DOHH2 (cell line): ENCODE measurements around the gene NUDT3.

Source experiments
- H3F3A ChIP-seq: fragments of 200-600 bp; sonication (generic), shearing (Covaris generic); 2 replicates; pipeline ENCODE4 v1.6.0; 2016; ENCODE audit warnings: antibody characterized with exemption, mild to moderate bottlenecking; ENCODE audit not compliant: control insufficient read depth, insufficient read depth
- H3K27ac ChIP-seq: fragments of 200-600 bp; sonication (generic); 2 replicates; pipeline ENCODE4 v1.5.1; 2014; ENCODE audit warnings: low read depth, mild to moderate bottlenecking, low read length, moderate library complexity
- H3K27me3 ChIP-seq: fragments of 200-600 bp; sonication (generic); 2 replicates; pipeline ENCODE4 v1.6.1; 2014; ENCODE audit warnings: mild to moderate bottlenecking, low read length, mixed read lengths; ENCODE audit not compliant: control insufficient read depth
- H3K36me3 ChIP-seq: fragments of 200-600 bp; sonication (generic); 2 replicates; pipeline ENCODE4 v1.6.1; 2014; ENCODE audit warnings: mild to moderate bottlenecking, low read length, moderate library complexity, mixed read lengths; ENCODE audit not compliant: control insufficient read depth
- H3K4me1 ChIP-seq: fragments of 200-600 bp; sonication (generic); 2 replicates; pipeline ENCODE4 v1.6.1; 2014; ENCODE audit warnings: mild to moderate bottlenecking, low read length, mixed read lengths; ENCODE audit not compliant: control insufficient read depth
- H3K4me2 ChIP-seq: fragments of 200-600 bp; sonication (generic); 2 replicates; pipeline ENCODE4 v1.6.0; 2014; ENCODE audit warnings: mild to moderate bottlenecking, low read length, moderate library complexity
- H3K4me3 ChIP-seq: fragments of 200-600 bp; sonication (generic); 2 replicates; pipeline ENCODE4 v1.5.1; 2014; ENCODE audit warnings: mild to moderate bottlenecking, low read length, mixed read lengths
- H3K79me2 ChIP-seq: fragments of 200-600 bp; sonication (generic); 2 replicates; pipeline ENCODE4 v1.6.1; 2014; ENCODE audit warnings: mild to moderate bottlenecking, low read length, mixed read lengths; ENCODE audit not compliant: control insufficient read depth
- H3K9me2 ChIP-seq: fragments of 200-600 bp; sonication (generic); replicated peaks from 2 replicates; pipeline ENCODE4 v1.6.1; 2014; ENCODE audit warnings: mild to moderate bottlenecking, low read length, mixed read lengths; ENCODE audit not compliant: control insufficient read depth
- H3K9me3 ChIP-seq: fragments of 200-600 bp; sonication (generic); 2 replicates; pipeline ENCODE4 v1.6.1; 2014; ENCODE audit warnings: antibody characterized with exemption, low read length, mixed read lengths; ENCODE audit not compliant: control insufficient read depth, insufficient read depth
- H4K20me1 ChIP-seq: fragments of 200-600 bp; sonication (generic); 2 replicates; pipeline ENCODE4 v1.6.0; 2014; ENCODE audit warnings: low read depth, mild to moderate bottlenecking, antibody characterized with exemption, low read length, moderate library complexity; ENCODE audit not compliant: control insufficient read depth, insufficient read depth
- EZH2phosphoT487 ChIP-seq: fragments of 200-600 bp; sonication (generic); IDR thresholded peaks from 2 replicates; pipeline ENCODE4 v1.6.1; 2017; ENCODE audit warnings: borderline replicate concordance, mild to moderate bottlenecking, antibody characterized with exemption, low read length, moderate library complexity, mixed read lengths
- TF ChIP-seq, protein P1 (sequence below): fragments of 200-600 bp; sonication (generic); IDR thresholded peaks from one replicate; pipeline ENCODE4 v1.5.1; 2014; ENCODE audit warnings: antibody characterized with exemption, mild to moderate bottlenecking, low read depth, low read length; ENCODE audit not compliant: poor library complexity, severe bottlenecking

The NUDT3 gene

DNA sequence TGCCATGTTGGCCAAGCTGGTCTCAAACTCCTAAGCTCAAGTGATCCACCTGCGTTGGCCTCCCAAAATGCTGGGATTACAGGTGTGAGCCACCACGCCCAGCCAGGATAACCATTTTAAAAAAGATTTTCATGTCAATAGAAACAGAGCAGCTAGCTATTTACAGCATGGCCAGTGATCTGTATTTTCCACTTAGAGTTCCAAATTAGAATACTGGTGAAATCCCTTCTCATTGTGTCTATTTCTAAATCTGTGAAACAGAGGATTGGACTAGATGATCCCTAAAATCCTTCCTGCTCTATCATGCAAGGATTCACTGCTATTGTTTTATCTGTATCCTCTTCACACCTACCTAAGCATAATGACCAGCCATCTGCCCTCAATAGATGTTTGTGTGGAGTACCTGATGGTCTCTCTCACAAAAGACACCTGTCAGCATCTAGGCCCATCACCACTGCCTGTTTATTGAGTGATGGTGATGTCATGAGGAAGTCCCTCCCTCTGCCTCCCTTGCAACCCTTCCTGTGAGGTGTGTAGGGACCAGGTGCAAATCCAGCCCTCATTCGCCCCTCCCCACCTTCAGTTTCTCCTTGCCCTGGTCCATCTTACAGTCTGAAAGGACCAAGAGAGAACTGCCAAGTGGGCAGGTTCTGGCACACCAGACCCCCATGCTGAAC lies 117.2 kb downstream of the NUDT3 start:
- Histone ChIP-seq H3K4me1 (peaks cover 16% of the 10 kb centered on the region), H3K4me3 (no peak overlapping the region), H3K9me2 (no peaks in the 10 kb centered on the region), H3K9me3 (no peaks in the 10 kb centered on the region), H3F3A (peaks cover 5% of the 10 kb centered on the region; the same call in 1 of the 2 replicates), H3K79me2 (no peaks in the 10 kb centered on the region), H3K27me3 (peaks cover 3% of the 10 kb centered on the region; the same call in 1 of the 2 replicates), H3K27ac (no peak overlapping the region), H3K4me2 (no peak overlapping the region), H3K36me3 (no peaks in the 10 kb centered on the region), H4K20me1 (no peaks in the 10 kb centered on the region)
- TF ChIP-seq, protein P1, sequence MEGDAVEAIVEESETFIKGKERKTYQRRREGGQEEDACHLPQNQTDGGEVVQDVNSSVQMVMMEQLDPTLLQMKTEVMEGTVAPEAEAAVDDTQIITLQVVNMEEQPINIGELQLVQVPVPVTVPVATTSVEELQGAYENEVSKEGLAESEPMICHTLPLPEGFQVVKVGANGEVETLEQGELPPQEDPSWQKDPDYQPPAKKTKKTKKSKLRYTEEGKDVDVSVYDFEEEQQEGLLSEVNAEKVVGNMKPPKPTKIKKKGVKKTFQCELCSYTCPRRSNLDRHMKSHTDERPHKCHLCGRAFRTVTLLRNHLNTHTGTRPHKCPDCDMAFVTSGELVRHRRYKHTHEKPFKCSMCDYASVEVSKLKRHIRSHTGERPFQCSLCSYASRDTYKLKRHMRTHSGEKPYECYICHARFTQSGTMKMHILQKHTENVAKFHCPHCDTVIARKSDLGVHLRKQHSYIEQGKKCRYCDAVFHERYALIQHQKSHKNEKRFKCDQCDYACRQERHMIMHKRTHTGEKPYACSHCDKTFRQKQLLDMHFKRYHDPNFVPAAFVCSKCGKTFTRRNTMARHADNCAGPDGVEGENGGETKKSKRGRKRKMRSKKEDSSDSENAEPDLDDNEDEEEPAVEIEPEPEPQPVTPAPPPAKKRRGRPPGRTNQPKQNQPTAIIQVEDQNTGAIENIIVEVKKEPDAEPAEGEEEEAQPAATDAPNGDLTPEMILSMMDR, result no peak
- TF ChIP-seq EZH2phosphoT487, result no peak

DNA sequence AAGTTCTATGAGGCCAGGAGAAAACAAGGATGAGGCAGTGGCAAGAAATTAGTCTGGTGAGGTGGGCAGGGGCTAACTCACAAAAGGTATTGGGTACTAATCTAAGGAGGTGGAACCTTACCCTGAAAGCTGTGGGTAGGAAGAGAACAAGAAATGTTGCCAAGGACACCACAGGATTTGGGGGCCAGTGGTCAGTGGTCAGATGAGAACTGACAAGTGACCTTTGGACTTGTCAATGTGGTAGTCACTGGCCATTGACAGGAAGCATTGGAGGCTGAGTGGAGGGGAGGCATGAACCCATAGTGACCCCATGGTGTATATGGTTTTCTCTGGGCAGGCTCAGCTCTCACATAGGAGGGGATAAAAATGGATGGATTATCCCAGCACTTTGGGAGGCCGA lies 118.3 kb downstream of the NUDT3 start:
- H3K27ac ChIP-seq, result no peak overlapping the region
- no peaks in the 10 kb centered on the region for H3K79me2 ChIP-seq
- no peak for TF ChIP-seq EZH2phosphoT487
- TF ChIP-seq, protein P1, result no peak

DNA sequence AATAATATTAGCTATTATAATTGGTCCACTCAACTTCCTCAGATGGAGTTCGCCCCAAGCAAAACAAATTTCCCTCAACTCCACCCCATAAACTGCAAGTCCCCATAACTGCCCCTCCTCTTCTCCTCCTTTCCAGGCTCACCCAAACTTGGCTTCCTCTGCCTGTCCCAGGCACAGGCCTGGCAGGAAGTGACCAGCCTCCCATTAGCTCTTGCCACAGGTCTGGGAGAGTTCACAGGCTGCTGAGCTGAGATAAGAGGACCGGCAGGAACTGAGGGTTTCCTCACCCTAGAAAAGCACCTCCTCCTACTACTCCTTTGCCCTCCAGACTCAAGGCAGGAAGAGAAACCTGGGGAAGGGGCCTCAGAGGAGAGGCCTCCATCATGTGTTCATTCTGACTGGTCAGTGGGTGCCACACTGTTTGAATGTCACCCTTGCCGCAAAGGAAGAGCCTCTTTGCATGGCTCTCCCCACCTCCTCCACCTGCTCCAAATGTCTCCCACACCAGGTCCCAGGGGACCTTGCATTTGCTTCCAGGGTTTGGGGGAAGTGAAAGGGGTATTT lies 119.1 kb downstream of the NUDT3 start:
- Histone ChIP-seq H3K9me2 (no peaks in the 10 kb centered on the region), H3F3A (peaks cover 5% of the 10 kb centered on the region; the same call in 1 of the 2 replicates), H3K79me2 (no peaks in the 10 kb centered on the region), H3K4me1 (peaks cover 16% of the 10 kb centered on the region), H3K36me3 (no peaks in the 10 kb centered on the region), H4K20me1 (no peaks in the 10 kb centered on the region), H3K9me3 (no peaks in the 10 kb centered on the region), H3K4me3 (no peak overlapping the region), H3K27ac (no peak overlapping the region), H3K27me3 (peaks cover 3% of the 10 kb centered on the region; the same call in 1 of the 2 replicates), H3K4me2 (no peak overlapping the region)
- TF ChIP-seq, protein P1, result no peak
- TF ChIP-seq EZH2phosphoT487, result no peak

More for the DNA sequence above, 118.3 kb downstream of the NUDT3 start:
- Histone ChIP-seq H3K4me1 (peaks cover 16% of the 10 kb centered on the region), H3K4me3 (no peak overlapping the region), H4K20me1 (no peaks in the 10 kb centered on the region), H3K4me2 (no peak overlapping the region), H3F3A (peaks cover 5% of the 10 kb centered on the region; the same call in 1 of the 2 replicates), H3K36me3 (no peaks in the 10 kb centered on the region), H3K27me3 (peaks cover 3% of the 10 kb centered on the region; the same call in 1 of the 2 replicates), H3K9me2 (no peaks in the 10 kb centered on the region), H3K9me3 (no peaks in the 10 kb centered on the region)
